RWPE2 (cell line): ENCODE measurements around the gene LRMDA.

Experiments
- ATAC-seq: fragments of 200-7000 bp; cut with Tn5 transposase; 3 replicates; pipeline ENCODE4 v1.9.1; 2021; ENCODE audit warnings: low read depth
- DNase-seq: peaks from one replicate; pipeline ENCODE4 v3.0.0-alpha.2; 2020; ENCODE audit warnings: low spot score
- H3K27ac ChIP-seq: fragments of 450-650 bp; 2 replicates; pipeline ENCODE4 v1.5.1; 2017; ENCODE audit warnings: mild to moderate bottlenecking; ENCODE audit not compliant: poor library complexity, severe bottlenecking
- H3K27me3 ChIP-seq: fragments of 250-450 bp; sonication (Bioruptor Pico); 2 replicates; pipeline ENCODE4 v1.5.1; 2021; ENCODE audit warnings: mild to moderate bottlenecking, moderate library complexity; ENCODE audit not compliant: insufficient read depth, poor library complexity, severe bottlenecking
- H3K36me3 ChIP-seq: fragments of 250-450 bp; sonication (Bioruptor Pico); 2 replicates; pipeline ENCODE4 v1.5.1; 2020; ENCODE audit warnings: low read depth, mild to moderate bottlenecking, moderate library complexity
- H3K4me1 ChIP-seq: fragments of 250-450 bp; sonication (Bioruptor Pico); 2 replicates; pipeline ENCODE4 v1.5.1; 2021; ENCODE audit warnings: mild to moderate bottlenecking, moderate library complexity; ENCODE audit not compliant: insufficient read depth, poor library complexity, severe bottlenecking
- H3K4me3 ChIP-seq: fragments of 250-450 bp; sonication (Bioruptor Pico); 2 replicates; pipeline ENCODE4 v1.5.1; 2021; ENCODE audit warnings: mild to moderate bottlenecking, moderate library complexity; ENCODE audit not compliant: severe bottlenecking
- H3K9me3 ChIP-seq: fragments of 250-450 bp; sonication (Bioruptor Pico); 2 replicates; pipeline ENCODE4 v1.5.1; 2021; ENCODE audit warnings: mild to moderate bottlenecking, moderate library complexity; ENCODE audit not compliant: severe bottlenecking
- TF ChIP-seq, protein P1 (sequence below): fragments of 450-650 bp; IDR thresholded peaks from one replicate; pipeline ENCODE4 v1.5.1; 2017; ENCODE audit warnings: mild to moderate bottlenecking, moderate library complexity; ENCODE audit not compliant: poor library complexity, severe bottlenecking

LRMDA gene

DNA sequence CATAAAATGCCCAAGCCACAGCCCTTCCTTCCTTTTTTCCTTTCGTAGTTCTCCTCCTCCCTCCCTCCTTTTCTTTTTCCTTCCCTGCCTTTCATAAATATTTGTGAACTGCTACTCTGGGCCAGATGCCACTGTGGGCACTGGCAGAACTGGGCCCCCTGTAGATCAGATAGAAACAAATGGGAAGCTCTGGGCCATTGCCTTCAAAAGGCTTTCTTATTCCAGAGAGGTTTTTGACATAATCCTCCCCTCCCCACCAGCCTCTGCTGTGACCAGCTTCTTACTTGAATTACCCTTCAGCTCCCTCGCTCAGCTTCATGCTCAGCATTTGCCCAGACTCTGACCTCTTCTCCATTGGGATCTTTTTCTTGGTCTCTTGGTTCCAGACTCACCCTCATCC lies 886.8 kb downstream of the LRMDA start:
- Histone ChIP-seq H3K27me3 (no peaks in the 10 kb centered on the region), H3K27ac (no peak overlapping the region), H3K4me3 (no peak overlapping the region), H3K9me3 (no peaks in the 10 kb centered on the region), H3K36me3 (no peaks in the 10 kb centered on the region), H3K4me1 (no peaks in the 10 kb centered on the region)
- no peak for ATAC-seq
- DNase-seq: no peak
- TF ChIP-seq, protein P1, sequence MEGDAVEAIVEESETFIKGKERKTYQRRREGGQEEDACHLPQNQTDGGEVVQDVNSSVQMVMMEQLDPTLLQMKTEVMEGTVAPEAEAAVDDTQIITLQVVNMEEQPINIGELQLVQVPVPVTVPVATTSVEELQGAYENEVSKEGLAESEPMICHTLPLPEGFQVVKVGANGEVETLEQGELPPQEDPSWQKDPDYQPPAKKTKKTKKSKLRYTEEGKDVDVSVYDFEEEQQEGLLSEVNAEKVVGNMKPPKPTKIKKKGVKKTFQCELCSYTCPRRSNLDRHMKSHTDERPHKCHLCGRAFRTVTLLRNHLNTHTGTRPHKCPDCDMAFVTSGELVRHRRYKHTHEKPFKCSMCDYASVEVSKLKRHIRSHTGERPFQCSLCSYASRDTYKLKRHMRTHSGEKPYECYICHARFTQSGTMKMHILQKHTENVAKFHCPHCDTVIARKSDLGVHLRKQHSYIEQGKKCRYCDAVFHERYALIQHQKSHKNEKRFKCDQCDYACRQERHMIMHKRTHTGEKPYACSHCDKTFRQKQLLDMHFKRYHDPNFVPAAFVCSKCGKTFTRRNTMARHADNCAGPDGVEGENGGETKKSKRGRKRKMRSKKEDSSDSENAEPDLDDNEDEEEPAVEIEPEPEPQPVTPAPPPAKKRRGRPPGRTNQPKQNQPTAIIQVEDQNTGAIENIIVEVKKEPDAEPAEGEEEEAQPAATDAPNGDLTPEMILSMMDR: no peak

DNA sequence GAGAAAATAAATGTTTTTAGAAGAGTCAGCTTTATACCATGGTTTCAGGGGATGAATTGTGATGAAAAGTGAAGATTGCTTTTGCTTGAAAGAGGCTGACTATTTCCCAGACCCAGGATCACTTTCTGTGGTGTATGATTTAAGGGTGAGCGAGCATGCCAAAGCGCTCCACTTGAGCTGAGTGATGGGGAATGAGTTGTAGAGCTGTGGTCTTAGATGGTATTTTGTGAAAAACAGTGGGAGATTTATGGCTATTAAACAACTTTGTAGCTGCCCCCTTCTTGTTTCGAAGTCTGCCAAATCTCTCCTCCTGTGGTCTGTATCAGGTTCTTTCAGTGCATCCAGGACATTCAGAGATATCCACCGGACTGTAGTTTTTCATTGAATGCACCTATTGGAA lies 888.2 kb downstream of the LRMDA start:
- H3K36me3 ChIP-seq: no peaks in the 10 kb centered on the region
- ATAC-seq (no peak), DNase-seq (no peak)
- TF ChIP-seq, protein P1: no peak
- no peak overlapping the region for H3K27ac ChIP-seq
- H3K4me3 ChIP-seq: no peak overlapping the region
- no peaks in the 10 kb centered on the region for H3K4me1 ChIP-seq
- H3K27me3 ChIP-seq: no peaks in the 10 kb centered on the region
- H3K9me3 ChIP-seq: no peaks in the 10 kb centered on the region

DNA sequence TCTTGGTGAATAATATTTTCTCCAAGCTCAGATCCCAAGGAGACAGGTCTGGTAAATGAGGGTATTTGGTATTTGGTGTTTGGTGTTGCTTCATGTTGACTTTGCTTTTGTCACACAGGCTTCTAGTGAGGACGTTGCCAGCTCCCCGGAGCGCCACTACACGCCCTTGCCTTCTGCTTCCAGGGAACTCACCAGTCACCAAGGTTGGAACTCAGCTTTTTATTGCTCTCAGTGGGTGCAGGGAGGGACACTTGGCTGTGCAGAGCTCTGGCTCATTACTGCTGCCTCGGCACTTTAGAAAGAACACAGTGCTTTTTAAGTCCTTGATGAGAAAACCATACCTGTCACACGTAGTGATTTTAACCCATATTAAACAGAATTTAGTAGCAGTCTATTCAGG lies 892.9 kb downstream of the LRMDA start:
- DNase-seq (no peak), ATAC-seq (no peak)
- Histone ChIP-seq H3K27ac (no peak overlapping the region), H3K36me3 (no peaks in the 10 kb centered on the region), H3K27me3 (no peaks in the 10 kb centered on the region), H3K4me3 (no peak overlapping the region), H3K9me3 (no peaks in the 10 kb centered on the region), H3K4me1 (peaks cover 15% of the 10 kb centered on the region)
- TF ChIP-seq, protein P1: no peak

DNA sequence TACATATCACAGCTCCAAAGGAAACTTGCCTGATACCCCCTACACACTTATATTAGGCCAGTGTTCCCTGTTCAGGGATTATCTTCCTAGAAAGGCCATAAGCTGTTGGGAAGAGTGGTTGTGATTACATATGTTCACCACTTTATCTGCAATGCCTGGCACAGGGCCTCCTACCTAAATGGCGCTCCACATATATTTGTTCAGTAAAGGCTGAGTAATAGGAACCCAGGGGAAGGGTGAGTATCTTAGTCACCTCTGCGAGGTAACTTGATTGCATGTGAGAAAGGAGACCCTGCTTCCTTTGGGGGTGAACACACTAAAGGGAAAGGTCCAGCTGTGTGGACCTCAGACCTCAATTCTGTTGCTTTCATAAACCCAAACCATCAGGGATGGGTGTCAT lies 896.0 kb downstream of the LRMDA start:
- peak overlapping the region; percentile 9 for H3K27ac ChIP-seq
- no peak overlapping the region for H3K4me3 ChIP-seq
- no peaks in the 10 kb centered on the region for H3K27me3 ChIP-seq
- ATAC-seq (no peak), DNase-seq (no peak)
- H3K36me3 ChIP-seq: no peaks in the 10 kb centered on the region
- H3K4me1 ChIP-seq: peaks cover 29% of the 10 kb centered on the region
- no peaks in the 10 kb centered on the region for H3K9me3 ChIP-seq
- TF ChIP-seq, protein P1: no peak

DNA sequence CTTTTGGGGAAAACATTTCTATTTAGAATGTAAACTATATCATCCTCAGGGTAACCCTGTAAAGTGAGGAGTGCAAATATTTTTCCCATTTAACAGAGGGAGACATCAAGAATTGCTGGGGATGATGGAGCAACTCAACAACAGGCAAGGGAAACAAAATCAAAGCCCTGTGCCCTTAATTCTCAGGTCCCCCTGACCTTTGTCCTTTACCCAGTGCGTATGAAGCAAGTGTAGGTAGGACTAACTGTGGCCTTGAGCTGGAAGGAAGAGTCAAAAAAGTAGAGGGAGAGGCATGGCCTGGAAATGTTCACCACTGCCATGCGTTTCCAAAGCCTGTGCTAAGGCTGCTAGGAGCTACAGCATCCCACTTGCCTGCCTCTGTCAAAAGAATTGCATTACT lies 896.9 kb downstream of the LRMDA start:
- Histone ChIP-seq H3K27ac (no peak overlapping the region), H3K9me3 (no peaks in the 10 kb centered on the region), H3K36me3 (no peaks in the 10 kb centered on the region), H3K4me3 (no peak overlapping the region), H3K27me3 (no peaks in the 10 kb centered on the region), H3K4me1 (peaks cover 29% of the 10 kb centered on the region)
- TF ChIP-seq, protein P1: no peak
- ATAC-seq (no peak), DNase-seq (no peak)
